AG09309 (cell line): ENCODE data around the gene NF1.
"Not testable (repeated sequence)": the region's sequence is repeated elsewhere in the genome, so short reads cannot be mapped to it uniquely, and the experiment has no call there.

Experiments
- DNase-seq: peaks from one replicate; pipeline ENCODE4 v3.0.0-alpha.2; 2010; ENCODE audit warnings: low read depth
- H3K4me3 ChIP-seq: 2 replicates; pipeline ENCODE4 v1.5.1; 2011; ENCODE audit warnings: mild to moderate bottlenecking, low read depth, low read length, moderate library complexity; ENCODE audit not compliant: control insufficient read depth
- TF ChIP-seq, protein P1 (sequence below): IDR thresholded peaks from 2 replicates; pipeline ENCODE4 v1.5.1; 2011; ENCODE audit warnings: mild to moderate bottlenecking, low read depth, low read length, inconsistent platforms; ENCODE audit not compliant: insufficient read depth, control insufficient read depth; ENCODE audit errors: missing control alignments

NF1 gene

DNA sequence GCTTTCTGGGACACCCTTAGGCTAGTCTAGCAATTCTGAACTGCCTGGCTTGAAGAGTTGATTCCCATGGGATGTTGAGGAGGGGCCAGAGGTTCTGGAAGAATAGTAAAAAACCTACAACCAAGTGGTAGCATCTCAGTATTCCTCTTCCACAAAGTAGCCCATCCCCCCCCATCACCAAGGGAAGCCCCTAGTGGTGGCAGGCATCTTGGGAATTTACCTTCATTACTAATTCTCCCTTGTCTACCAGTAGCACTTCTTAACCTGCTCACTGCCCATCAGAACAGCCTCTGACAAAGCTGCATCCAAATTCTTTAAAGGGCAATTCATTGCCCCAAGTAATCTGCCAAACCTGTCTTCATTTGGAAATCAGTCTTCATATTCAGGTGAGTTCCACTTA lies 283.9 kb downstream of the NF1 start:
- TF ChIP-seq, protein P1, sequence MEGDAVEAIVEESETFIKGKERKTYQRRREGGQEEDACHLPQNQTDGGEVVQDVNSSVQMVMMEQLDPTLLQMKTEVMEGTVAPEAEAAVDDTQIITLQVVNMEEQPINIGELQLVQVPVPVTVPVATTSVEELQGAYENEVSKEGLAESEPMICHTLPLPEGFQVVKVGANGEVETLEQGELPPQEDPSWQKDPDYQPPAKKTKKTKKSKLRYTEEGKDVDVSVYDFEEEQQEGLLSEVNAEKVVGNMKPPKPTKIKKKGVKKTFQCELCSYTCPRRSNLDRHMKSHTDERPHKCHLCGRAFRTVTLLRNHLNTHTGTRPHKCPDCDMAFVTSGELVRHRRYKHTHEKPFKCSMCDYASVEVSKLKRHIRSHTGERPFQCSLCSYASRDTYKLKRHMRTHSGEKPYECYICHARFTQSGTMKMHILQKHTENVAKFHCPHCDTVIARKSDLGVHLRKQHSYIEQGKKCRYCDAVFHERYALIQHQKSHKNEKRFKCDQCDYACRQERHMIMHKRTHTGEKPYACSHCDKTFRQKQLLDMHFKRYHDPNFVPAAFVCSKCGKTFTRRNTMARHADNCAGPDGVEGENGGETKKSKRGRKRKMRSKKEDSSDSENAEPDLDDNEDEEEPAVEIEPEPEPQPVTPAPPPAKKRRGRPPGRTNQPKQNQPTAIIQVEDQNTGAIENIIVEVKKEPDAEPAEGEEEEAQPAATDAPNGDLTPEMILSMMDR, result no peak

DNA sequence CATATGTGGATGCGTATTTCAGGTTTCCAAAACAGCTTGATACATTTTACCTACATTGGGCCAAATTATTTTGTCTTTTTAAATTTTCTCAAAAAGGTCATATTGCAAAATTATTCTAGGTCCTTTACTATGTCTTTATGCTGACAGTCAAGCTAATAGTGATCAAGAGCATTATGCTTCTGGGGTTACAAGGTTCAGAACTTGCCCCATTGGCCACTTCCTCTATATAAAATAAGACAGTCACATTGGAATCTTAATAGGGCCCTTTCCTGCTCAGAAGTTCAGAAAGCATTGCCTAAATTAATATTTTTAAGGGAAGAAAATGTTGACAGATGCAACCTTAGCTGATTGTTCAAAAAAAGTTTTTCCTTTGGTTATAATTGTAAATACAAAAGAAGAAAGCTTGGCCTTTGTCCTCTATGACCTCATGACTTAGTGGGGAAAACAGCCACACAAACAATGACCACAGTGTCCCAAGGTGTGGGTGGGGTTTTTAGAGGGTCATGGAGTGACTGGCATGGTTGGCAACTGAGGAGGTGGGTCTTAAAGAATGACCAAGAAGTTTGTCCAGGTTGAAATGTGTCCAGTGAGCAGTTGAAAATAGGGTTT lies 284.9 kb downstream of the NF1 start:
- no peak for DNase-seq
- H3K4me3 ChIP-seq, result no peak overlapping the region
- TF ChIP-seq, protein P1, result no peak

More for the DNA sequence above, 283.9 kb downstream of the NF1 start:
- DNase-seq, result no peak
- no peak overlapping the region for H3K4me3 ChIP-seq

DNA sequence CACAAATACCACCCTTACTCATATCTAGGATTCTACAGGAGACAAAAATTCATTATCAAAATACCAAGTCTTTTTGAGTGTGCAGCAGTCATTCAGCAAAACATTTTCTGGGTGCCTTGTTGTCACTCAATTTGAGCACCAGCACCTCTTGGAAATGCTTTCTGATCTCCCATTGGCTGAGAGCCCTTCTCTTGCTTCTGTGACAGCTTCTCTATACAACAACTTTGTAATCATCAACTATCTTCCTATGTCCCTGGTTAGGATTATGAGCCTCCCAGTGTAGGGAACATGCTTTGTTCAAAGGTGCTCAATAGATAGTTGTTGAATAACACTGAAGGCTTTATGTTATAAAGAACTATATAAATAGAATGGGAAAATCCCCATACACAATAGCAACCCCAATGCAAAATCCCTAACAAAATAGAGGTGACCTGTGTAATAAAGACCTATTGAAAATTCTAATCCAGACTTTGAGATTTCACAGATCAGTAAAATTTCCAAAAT lies 286.4 kb downstream of the NF1 start:
- TF ChIP-seq, protein P1, result no peak
- H3K4me3 ChIP-seq, result no peak overlapping the region
- no peak for DNase-seq

DNA sequence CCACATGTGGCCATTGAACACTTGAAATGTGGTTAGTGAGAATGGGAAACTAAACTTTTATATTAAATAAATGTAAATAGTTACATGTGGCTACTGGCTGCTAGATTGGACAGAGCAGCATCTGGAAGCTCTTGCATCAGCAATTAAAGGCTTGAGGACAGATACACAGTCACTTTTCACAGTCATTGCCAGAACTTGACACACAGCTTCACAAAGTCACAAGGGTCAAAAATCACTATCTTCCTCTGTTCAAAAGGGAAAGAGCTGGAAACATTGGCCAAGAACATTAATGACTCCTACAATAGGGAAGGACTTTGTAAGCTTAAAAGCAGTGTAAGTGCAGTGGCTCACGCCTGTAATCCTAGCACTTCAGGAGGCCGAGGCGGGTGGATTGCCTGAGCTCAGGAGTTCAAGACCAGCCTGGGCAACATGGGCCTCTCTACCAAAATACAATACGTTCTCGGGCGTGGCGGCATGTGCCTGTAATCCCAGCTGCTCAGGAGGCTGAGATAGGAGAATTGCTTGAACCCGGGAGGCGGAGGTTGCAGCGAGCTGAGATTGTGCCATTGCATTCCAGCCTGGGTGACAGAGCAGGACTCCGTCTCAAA lies 288.0 kb downstream of the NF1 start:
- DNase-seq, result not testable (repeated sequence)

DNA sequence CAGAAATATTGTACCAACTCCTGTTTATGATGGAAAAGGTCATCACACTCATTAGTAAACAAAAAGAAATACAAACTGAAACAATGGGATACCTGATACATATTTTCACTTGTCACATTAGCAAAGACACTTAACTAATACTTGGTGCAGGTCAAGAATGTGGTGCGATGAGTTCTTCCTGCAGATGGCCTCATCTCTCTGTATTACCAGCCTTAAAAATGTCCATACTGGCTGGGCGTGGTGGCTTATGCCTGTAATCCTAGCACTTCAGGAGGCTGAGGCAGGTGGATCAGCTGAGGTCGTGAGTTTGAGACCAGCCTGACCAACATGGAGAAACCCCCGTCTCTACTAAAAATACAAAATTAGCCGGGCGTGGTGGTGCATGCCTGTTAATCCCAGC lies 288.7 kb downstream of the NF1 start:
- not testable (repeated sequence) for H3K4me3 ChIP-seq, DNase-seq

More for the DNA sequence above, 288.0 kb downstream of the NF1 start:
- H3K4me3 ChIP-seq, result not testable (repeated sequence)

DNA sequence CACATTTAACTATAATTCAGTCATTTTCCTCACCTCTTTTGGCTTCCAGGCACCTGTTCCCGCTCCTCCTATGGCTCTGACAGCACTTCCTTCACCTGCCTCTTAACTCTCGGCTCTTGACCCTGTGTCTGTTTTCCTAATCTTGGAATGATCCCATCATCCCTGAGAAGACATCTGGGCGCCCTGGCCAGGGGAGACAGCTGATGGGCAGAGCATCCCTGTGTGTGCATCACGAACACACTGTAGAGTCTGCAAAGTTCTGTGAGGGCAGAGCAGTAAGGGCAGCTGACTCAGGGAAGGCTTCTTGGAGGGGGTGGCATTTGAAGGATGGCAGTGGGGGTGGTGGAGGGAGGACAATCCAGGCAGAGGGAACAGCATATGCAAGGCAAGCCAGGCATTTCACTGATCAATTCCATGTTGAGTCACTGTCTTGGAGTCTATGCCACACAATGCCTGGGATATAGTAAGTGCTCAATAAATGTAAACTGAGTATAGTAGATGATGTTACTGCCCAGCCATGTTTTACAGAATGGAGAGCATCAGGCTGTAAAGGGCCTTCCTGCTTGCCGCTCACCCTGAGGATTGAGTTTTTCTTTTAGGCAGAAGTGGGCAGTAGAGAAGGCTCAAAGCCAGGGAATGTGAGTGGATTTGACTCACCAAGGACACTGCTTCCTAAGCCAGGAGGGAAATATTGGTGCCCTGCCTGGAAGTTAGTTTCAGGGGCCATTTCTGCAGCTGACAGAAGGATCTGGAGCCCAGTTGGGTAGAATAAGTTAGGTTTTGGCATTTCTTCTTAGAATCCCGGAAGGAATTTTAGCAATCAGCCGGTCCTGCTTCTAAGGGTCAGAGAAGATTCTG lies 290.9 kb downstream of the NF1 start:
- TF ChIP-seq, protein P1, result no peak
- DNase-seq, result no peak
- no peak overlapping the region for H3K4me3 ChIP-seq

DNA sequence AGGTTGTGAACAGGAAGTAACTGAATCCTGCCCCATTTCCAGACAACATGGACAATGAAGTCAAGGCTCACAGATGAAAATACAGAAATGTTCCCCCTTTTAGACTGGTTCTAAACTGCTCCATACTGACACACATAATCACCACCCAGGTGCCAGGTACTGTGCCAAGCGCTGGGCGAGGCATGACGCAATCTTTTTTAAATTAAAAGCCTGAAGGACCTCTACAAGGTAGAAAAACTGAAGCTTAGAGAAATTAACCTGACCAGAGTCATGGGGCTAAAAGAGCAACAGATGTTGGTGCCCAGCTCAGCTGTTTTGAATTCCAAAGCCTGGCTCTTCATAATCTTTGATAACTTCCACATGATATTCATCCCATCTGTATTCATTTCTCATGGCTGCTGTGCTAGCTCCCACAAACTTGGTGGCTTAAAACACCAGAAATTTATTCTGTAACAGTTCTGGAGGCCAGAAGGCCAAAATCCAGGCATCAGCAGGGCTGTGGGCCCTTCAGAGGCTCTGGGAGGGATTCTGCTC lies 291.8 kb downstream of the NF1 start:
- TF ChIP-seq, protein P1, result no peak
- H3K4me3 ChIP-seq, result no peak overlapping the region
- DNase-seq, result no peak
